Tibial artery (tissue), 4 donors: ENCODE data around the gene MCAT.

Source experiments
- DNase-seq, 2 donors: peaks; one replicate each; pipeline ENCODE4 v3.0.0-alpha.2; 2019
- H3K27ac ChIP-seq, 2 donors: fragments of 200-600 bp; sonication (generic) in 1 of 2; 1 replicate in 1 of 2; 2 replicates in 1 of 2; pipeline ENCODE4 v1.5.1; 2018 to 2019; ENCODE audit warnings: mild to moderate bottlenecking in 1 of 2
- H3K27me3 ChIP-seq, 2 donors: fragments of 200-600 bp; sonication (generic) in 1 of 2; one replicate each; pipeline versions ENCODE4 v1.5.1 to v1.6.0; 2016 to 2019
- H3K36me3 ChIP-seq, 3 donors: fragments of 200-600 bp; sonication (generic) in 2 of 3; one replicate each; pipeline ENCODE4 v1.5.1; 2016 to 2019; ENCODE audit warnings: mild to moderate bottlenecking in 2 of 3
- H3K4me1 ChIP-seq, 4 donors: fragments of 200-600 bp; sonication (generic) in 2 of 4; 1 replicate in 3 of 4; 2 replicates in 1 of 4; pipeline ENCODE4 v1.5.1; 2016 to 2019
- H3K4me3 ChIP-seq, 2 donors: fragments of 200-600 bp; sonication (generic) in 1 of 2; 1 replicate in 1 of 2; 2 replicates in 1 of 2; pipeline ENCODE4 v1.5.1; 2018 to 2019; ENCODE audit warnings: mild to moderate bottlenecking in 2 of 2
- H3K9me3 ChIP-seq, 3 donors: fragments of 200-600 bp; sonication (generic) in 1 of 3; one replicate each; pipeline ENCODE4 v1.5.1; 2016 to 2019
- CTCF ChIP-seq, 2 experiments: fragments of 200-600 bp in 1 of 2; fragments of 450-650 bp in 1 of 2; IDR thresholded peaks; one replicate each; pipeline ENCODE4 v1.5.1; 2017 to 2019; ENCODE audit warnings: antibody characterized with exemption in 2 of 2, mild to moderate bottlenecking in 1 of 2, moderate library complexity in 1 of 2
- intact Hi-C: fragments of 100-400 bp; cut with DNase I; formaldehyde crosslinking; loops from one replicate; pipeline ENCODE4 v1.15.0; 2023; ENCODE audit warnings: low total_unique reads

The MCAT gene

GRCh38 chr22:43088984-43089717, 54.0 kb downstream of the MCAT start, which contains the start of gene TTLL1:
TSS of gene TTLL1 (minus strand) at chr22:43089391. CDS start at chr22:43075586, 13,805 bp downstream.
- H3K36me3 ChIP-seq = no peaks in the 10 kb centered on the region
- peak within 1 kb of the TSS; percentile 6 to 49 for H3K27ac ChIP-seq
- H3K27me3 ChIP-seq = no peaks in the 10 kb centered on the region
- intact Hi-C loops = no loop called here
- H3K4me3 ChIP-seq = peak within 1 kb of the TSS; percentile 65 to 75
- TF ChIP-seq CTCF (IDR thresholded peaks at IDR 0.05) = peak; percentile 12 to 30
- H3K9me3 ChIP-seq = no peaks in the 10 kb centered on the region
- peak; percentile 85 to 87 for DNase-seq
- H3K4me1 ChIP-seq = peaks cover 0 to 12% (median 5%) of the 10 kb centered on the region in 4 donors

- Histone ChIP-seq H3K36me3 (no peaks in the 10 kb centered on the region), H3K4me1 (peaks cover 0 to 12% (median 5%) of the 10 kb centered on the region in 4 donors), H3K4me3 (peak overlapping the region; percentile 65 to 75), H3K9me3 (no peaks in the 10 kb centered on the region), H3K27me3 (no peaks in the 10 kb centered on the region), H3K27ac (peak overlapping the region; percentile 6 to 49)
- no peak for TF ChIP-seq CTCF (IDR thresholded peaks at IDR 0.05)
- DNase-seq = no peak
- intact Hi-C loops = no loop called here
Observed at GRCh38 chr22:43088627-43088983, 54.6 kb downstream of the MCAT start.

- intact Hi-C loops = no loop called here
- no peak for TF ChIP-seq CTCF (IDR thresholded peaks at IDR 0.05)
- no peak for DNase-seq
- no peaks in the 10 kb centered on the region for H3K36me3 ChIP-seq
- H3K4me1 ChIP-seq = peaks cover 0 to 12% (median 5%) of the 10 kb centered on the region in 4 donors
- H3K4me3 ChIP-seq = no peak overlapping the region
- no peaks in the 10 kb centered on the region for H3K9me3 ChIP-seq
- H3K27ac ChIP-seq = no peak overlapping the region
- no peaks in the 10 kb centered on the region for H3K27me3 ChIP-seq
Observed at GRCh38 chr22:43085658-43086606, 57.3 kb downstream of the MCAT start.
